GM03348 (cell line): ENCODE results near the gene SCOC.
"Not testable (repeated sequence)": the region's sequence is repeated elsewhere in the genome, so short reads cannot be mapped to it uniquely, and the experiment has no call there.

Experiments used
- DNase-seq: peaks from one replicate; pipeline ENCODE4 v3.0.0; 2012; ENCODE audit warnings: low spot score

SCOC gene

GRCh38 chr4:140361099-140361498 is 12.3 kb upstream of the SCOC start:
- DNase-seq: no peak

DNA sequence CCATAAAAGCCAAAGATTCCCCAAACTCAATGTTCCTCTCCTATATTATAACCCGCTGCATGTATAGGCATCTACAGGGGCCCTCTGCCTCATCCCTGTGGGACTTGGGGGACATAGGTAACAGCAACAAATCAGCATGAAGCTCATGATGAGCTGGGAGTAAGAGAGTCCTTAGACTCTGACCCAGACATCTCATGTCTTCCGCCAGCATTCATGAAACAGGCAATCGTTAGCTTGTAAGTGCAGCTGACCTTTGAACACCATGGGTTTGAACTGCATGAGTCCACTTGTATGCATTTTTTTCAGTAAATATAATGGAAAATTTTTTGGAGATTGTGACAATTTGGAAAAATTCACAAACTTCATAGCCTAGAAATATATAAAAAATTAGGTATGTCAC is 10.4 kb upstream of the SCOC start:
- DNase-seq: no peak

DNA sequence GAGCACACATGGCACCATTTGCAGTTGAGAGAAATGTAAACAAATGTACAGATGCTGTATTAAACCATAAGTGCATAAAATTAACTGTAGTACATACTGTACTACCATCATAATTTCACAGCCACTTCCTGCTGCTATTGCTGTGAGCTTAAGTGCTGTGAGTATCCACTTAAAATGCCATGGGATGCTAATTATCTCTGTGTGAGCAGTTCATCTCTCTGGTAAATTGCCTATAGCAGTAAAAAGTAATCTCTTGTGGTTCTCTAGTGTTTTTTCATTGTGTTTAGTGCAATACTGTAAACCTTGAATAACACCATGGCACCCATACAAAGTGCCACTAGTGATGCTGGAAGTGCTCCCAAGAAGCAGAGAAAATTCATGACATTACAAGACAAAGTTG is 9.9 kb upstream of the SCOC start:
- no peak for DNase-seq

DNA sequence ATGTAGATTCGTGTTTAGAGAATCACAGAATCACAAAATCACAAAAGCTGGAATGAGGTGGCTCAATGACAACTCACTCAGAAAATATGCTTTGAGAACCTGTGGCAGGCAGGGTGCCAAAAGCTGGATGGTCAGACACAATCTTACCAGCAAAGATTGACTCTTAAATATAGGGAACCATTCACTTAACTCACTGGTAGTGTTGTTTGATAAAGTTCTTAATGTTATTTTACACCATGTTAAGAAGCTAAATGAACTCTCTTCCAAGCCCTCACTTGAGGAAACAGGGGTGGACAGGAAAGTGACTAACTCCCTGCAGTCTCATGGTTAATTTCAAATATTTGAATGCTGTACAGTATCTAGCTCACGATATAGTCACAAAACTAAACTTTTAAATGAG is 5.7 kb upstream of the SCOC start:
- peak; percentile 21 for DNase-seq

- DNase-seq: no peak
Measured at GRCh38 chr4:140368686-140369085, 4.8 kb upstream of the SCOC start.

- DNase-seq: peak; percentile 24
Measured at GRCh38 chr4:140372751-140373327, 607 bp upstream of the SCOC start.

- no peak for DNase-seq
Measured at GRCh38 chr4:140374130-140374477, 658 bp downstream of the SCOC start.

- no peak for DNase-seq
Measured at GRCh38 chr4:140382732-140383131, 9.3 kb downstream of the SCOC start.

- DNase-seq: no peak
Measured at GRCh38 chr4:140388015-140388414, 14.6 kb downstream of the SCOC start.

DNA sequence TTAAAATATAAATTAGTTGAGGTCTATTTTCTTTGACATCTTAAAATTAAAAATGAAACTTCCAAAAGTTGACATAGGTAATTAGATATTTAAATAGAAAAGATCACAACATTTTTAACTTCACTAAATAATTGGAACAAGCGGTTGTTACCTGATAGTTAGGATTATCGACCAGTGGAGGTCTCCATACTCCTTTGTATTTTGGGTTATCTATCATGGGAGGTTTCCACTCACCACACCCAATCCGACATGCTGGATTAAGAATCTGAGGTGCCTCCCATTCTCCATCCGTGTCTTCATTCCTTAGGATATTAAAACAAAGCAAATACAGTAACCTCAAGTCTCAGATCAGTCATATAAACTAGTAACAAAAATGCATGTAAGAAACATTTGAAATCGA is 22.2 kb downstream of the SCOC start:
- DNase-seq: no peak

DNA sequence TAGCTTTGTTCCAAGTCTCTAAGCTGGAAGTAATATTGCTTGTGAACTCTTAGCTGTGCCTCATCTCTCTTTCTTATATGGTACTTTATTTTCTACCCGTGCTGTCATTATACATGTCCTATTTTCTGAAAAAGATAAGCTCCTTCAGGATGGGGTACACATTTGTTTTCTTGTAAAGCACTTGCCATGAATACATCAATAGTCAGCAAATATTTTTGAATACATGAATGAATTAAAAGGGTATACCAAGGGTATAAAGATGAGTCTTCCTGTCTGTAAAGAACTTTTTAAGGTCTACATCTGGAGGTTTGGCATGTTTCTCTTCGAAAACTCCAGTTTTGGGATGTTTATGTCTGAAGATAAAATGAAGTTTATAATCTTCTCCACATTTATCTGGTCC is 26.7 kb downstream of the SCOC start:
- DNase-seq: no peak

DNA sequence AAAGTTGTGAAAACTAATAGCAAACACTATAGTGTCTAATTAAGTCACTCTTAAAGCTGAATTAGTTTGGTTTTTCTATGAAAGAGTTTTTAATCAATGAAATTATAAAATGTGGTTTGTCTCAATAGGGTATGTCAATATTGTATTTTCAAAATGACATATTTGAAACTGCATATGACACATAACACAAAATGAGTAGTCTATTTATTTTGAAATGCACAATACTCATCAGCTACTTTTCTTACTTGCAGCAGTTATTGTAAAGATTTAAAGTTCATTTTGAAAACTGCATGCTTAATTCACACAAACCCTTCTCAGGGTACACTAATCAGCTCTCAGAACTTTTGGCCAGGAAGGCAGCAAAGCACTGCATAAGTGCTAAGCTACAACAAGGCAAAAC is 32.8 kb downstream of the SCOC start:
- DNase-seq: no peak

DNA sequence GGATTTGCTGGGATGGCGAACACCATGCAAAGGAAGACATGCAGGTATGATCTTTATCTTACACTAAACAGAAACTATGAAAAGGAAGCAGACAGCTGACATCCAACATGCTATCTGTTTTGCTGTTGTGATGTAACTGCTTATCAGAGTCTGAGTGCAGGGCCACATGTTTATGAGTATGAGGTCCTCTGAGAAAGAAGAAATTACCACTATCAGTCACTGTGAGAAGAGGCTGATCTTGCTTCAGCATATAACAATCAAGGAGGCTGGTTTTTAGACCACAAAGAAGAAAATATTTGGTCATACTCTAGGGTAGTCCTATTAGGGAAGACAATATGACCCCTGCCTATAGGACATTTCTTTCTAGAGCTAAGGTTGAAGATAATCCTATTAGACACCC is 35.5 kb downstream of the SCOC start:
- no peak for DNase-seq

- DNase-seq: not testable (repeated sequence)
Measured at GRCh38 chr4:140413130-140413969, 39.9 kb downstream of the SCOC start.

GRCh38 chr4:140423106-140423505 is 49.7 kb downstream of the SCOC start:
- DNase-seq: peak; percentile 16

GRCh38 chr4:140426610-140427105 is 53.2 kb downstream of the SCOC start:
- no peak for DNase-seq

GRCh38 chr4:140427106-140427918 is 53.9 kb downstream of the SCOC start, which contains the start of gene CLGN:
CLGN (minus strand) TSS chr4:140427648; CDS start chr4:140413078, 14,570 bp downstream.
- DNase-seq: peak; percentile 89

DNA sequence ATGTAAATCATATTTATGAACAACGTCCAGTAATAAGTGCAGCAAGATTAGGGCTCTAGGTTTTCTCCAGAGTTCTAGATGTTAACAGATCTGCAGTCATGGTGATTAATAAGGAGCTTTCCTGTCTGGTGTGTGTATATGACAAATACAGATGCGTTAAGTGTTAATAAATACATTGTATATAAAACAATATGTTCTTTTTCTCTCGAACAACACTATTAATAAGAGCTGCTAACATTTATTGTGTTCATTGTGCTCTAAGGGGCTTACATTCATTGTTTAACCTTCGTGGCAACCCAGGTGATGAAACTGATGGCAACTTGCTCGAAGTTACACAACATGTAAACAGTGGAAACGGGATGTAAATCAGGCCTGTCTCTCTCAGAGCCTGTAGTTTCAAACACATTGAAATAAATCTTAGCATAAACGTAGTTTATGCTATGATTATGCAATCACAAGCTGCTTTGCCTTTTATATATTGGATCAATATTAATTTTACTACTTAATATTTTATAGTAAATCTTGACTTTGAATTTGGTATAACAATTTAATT is 54.5 kb downstream of the SCOC start:
- no peak for DNase-seq
